HEK293 (cell line): ENCODE measurements around the gene LZTR1.

Experiments used
- CTCF ChIP-seq: fragments of 450-650 bp; formaldehyde crosslinking; IDR thresholded peaks from 2 replicates; pipeline ENCODE4 v1.5.1; 2016; ENCODE audit warnings: missing biosample characterization, missing genetic modification characterization
- HOXA7 ChIP-seq: sonication (generic); formaldehyde crosslinking; IDR thresholded peaks from 2 replicates; pipeline ENCODE4 v1.8.1; 2022; ENCODE audit warnings: missing genetic modification reagents, borderline replicate concordance
- ZBTB44 ChIP-seq: fragments of 450-650 bp; IDR thresholded peaks from 2 replicates; pipeline ENCODE4 v1.5.1; 2018; ENCODE audit warnings: missing biosample characterization, mild to moderate bottlenecking, missing genetic modification characterization
- ZNF112 ChIP-seq: fragments of 450-650 bp; formaldehyde crosslinking; IDR thresholded peaks from 2 replicates; pipeline ENCODE4 v1.5.0; 2017; ENCODE audit warnings: missing biosample characterization, missing genetic modification characterization
- ZNF138 ChIP-seq: fragments of 450-650 bp; formaldehyde crosslinking; IDR thresholded peaks from 2 replicates; pipeline ENCODE4 v1.5.1; 2016; ENCODE audit warnings: missing biosample characterization, missing genetic modification characterization, borderline replicate concordance
- ZNF23 ChIP-seq: fragments of 450-650 bp; formaldehyde crosslinking; IDR thresholded peaks from 2 replicates; pipeline ENCODE4 v1.5.1; 2016; ENCODE audit warnings: missing biosample characterization, missing genetic modification characterization, borderline replicate concordance
- ZNF274 ChIP-seq, 2 experiments: fragments of 200-500 bp in 1 of 2; fragments of 450-650 bp in 1 of 2; sonication (Bioruptor generic) in 1 of 2; formaldehyde crosslinking in 1 of 2; IDR thresholded peaks; 2 replicates each; pipeline versions ENCODE4 v1.5.1 to v1.6.1; 2014 to 2016; ENCODE audit warnings: borderline replicate concordance in 1 of 2, inconsistent platforms in 1 of 2, low read length in 1 of 2, missing biosample characterization in 1 of 2, missing genetic modification characterization in 1 of 2
- ZNF302 ChIP-seq: fragments of 450-650 bp; formaldehyde crosslinking; IDR thresholded peaks from 2 replicates; pipeline ENCODE4 v1.5.1; 2016; ENCODE audit warnings: missing biosample characterization, missing genetic modification characterization, low read depth
- ZNF529 ChIP-seq: fragments of 450-650 bp; formaldehyde crosslinking; IDR thresholded peaks from 2 replicates; pipeline ENCODE4 v1.5.1; 2017; ENCODE audit warnings: missing genetic modification characterization, missing biosample characterization; ENCODE audit not compliant: insufficient replicate concordance
- ZNF596 ChIP-seq: fragments of 450-650 bp; IDR thresholded peaks from 2 replicates; pipeline ENCODE4 v1.5.0; 2018; ENCODE audit warnings: missing biosample characterization, mild to moderate bottlenecking, missing genetic modification characterization, moderate library complexity

GRCh38 chr22:21018314-21018713, 36.2 kb downstream of the LZTR1 start:
- TF ChIP-seq ZNF529 (tag by site-specific recombination) (no peak), CTCF (tag by site-specific recombination) (no peak), ZNF302 (tag by site-specific recombination) (no peak), ZNF596 (tag by site-specific recombination) (no peak), ZNF23 (tag by site-specific recombination) (no peak), HOXA7 (CRISPR knock-in tag) (no peak), ZNF138 (tag by site-specific recombination) (no peak), ZNF112 (tag by site-specific recombination) (no peak), ZNF274 (IDR thresholded peaks at IDR 0.05; ENCODE audit: low read length) (no peak), ZNF274 (tag by site-specific recombination; IDR thresholded peaks at IDR 0.05; ENCODE audit: borderline replicate concordance) (no peak), ZBTB44 (tag by site-specific recombination) (no peak)
